NCI-H69 (cell line): ENCODE results near the gene ZFYVE27.

Experiments
- DNase-seq: peaks from one replicate; lab custom pipeline; 2025; lab: John Stamatoyannopoulos, UW

Gene ZFYVE27

DNA sequence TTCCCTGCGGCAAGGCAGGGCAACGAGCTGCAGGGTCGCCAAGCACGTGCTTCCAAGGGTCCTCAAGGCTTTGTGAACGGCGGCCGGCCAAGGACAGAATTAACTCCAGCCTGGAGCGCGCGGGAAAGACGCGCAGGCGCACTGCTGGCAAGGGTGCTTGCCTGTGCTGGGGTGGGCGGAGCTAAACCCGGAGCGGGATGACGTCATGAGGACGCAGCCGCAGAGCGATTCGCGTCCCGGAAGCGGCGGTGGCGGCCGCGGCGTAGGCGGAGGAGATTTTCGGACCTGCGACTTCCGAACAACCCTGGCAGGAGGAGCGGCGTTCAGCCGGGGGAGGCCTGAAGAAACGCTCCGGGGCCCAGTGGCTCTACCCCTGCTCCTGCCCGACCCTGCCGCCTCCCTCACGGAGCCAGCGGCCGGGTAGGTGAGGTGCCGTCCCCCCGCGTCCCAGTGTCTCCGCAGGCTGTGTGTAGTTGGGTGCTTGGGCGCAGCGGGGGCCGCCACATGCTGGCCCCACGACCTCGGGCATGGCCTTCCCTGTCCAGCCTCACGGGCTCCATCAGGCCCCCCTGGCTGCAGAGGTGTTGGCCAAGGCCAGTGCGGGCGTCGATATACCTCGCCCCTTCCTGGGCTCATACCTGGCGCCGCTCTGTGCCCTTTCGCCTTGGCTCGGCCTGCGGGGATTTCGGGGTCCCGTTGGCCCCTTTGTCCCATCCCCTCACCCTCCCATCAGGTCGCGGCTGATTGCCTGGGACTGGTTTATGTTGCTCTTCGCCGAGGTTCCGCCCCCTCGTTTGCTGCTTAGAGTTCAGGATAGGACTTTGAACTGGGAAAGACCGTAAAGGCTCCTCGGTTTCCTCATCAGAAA, at the start of gene ZFYVE27:
TSS of gene ZFYVE27 (plus strand) at position 227 of the 868 bp plus-strand sequence. CDS start 1,350 bp downstream, outside the sequence.
- peak; percentile 92 for DNase-seq

GRCh38 chr10:97687785-97688781, 48.8 kb upstream of the ZFYVE27 start:
- DNase-seq, result no peak

GRCh38 chr10:97689559-97690020, 47.3 kb upstream of the ZFYVE27 start:
- no peak for DNase-seq

DNA sequence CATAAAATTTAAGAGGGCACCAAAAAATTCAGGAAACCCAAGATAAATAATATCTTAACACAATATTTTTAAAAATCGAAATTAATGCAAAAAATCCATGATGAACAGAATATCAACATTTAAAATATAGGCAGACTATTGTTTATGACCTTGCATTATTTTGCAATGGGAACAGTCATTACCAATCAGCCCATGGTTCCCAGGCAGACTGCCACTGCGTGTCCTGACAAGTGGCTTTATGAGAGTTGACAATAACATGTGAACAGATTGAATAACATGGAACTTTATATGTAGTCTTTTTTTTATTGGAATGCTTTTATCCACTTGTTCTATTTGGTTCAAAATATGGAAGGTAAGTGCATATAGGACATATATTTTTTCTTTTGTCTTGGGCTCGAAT, 46.8 kb upstream of the ZFYVE27 start:
- no peak for DNase-seq

GRCh38 chr10:97698072-97698655, 38.8 kb upstream of the ZFYVE27 start:
- DNase-seq, result peak; percentile 83

GRCh38 chr10:97701438-97702069, 35.4 kb upstream of the ZFYVE27 start:
- DNase-seq, result peak; percentile 80

- no peak for DNase-seq
These were observed 33.4 kb upstream of the ZFYVE27 start for GRCh38 chr10:97703398-97704067.

- no peak for DNase-seq
These were observed 32.6 kb upstream of the ZFYVE27 start for GRCh38 chr10:97704341-97704740.

DNA sequence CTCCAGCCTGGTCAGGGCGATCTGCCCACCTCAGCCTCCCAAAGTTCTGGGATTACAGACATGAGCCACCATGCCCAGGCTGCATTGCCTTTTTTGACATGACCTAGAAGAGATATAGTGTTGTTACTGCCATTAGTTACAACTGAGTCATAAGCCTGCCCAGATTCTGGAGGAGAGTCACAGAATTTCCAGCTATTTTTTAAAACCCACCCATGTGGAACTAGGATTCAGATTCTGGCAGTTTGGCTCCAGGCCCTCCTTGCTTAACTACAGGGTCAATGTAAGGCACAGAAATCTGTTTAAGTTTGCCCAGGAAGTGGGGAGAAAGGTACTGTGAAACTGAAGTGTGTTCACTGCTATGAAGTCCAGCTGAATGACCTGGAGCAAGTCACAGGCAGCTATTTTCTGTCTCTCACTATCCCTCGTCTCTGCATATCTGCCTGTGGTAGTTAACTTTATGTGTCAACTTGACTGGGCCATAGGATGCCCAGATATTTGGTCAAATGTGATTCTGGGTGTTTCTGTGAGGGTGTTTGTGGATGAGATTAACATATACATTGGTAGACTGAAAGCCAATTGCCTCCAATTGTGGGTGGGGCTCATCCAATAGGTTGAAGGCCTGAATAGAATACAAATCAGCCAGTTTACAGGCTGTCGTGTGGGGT, 31.8 kb upstream of the ZFYVE27 start:
- no peak for DNase-seq

- no peak for DNase-seq
These were observed 29.6 kb upstream of the ZFYVE27 start for GRCh38 chr10:97707134-97707861.

GRCh38 chr10:97708167-97708566, 28.8 kb upstream of the ZFYVE27 start:
- DNase-seq, result no peak

- DNase-seq, result peak; percentile 54
These were observed 27.7 kb upstream of the ZFYVE27 start for GRCh38 chr10:97708976-97709946.

GRCh38 chr10:97711640-97712572, 25.0 kb upstream of the ZFYVE27 start:
- no peak for DNase-seq

- DNase-seq, result peak; percentile 80
These were observed 23.5 kb upstream of the ZFYVE27 start, which contains the start of gene MARVELD1 for GRCh38 chr10:97713339-97713825. Gene MARVELD1, plus strand, starts transcription at chr10:97713730. Its CDS starts 147 bp downstream, at chr10:97713877.

DNA sequence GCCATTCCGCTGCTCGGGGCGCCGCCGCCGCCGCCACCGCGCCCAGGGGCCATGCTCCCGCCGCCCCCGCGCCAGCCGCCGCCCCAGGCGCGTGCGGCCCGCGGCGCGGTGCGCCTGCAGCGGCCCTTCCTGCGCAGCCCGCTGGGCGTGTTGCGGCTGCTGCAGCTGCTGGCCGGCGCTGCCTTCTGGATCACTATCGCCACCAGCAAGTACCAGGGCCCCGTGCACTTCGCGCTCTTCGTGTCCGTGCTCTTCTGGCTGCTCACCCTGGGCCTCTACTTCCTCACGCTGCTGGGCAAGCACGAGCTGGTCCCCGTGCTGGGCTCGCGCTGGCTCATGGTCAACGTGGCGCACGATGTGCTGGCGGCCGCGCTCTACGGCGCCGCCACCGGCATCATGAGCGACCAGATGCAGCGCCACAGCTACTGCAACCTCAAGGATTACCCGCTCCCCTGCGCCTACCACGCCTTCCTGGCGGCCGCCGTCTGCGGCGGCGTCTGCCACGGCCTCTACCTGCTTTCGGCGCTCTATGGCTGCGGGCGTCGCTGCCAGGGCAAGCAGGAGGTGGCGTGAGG, 23.0 kb upstream of the ZFYVE27 start:
- peak; percentile 73 for DNase-seq

DNA sequence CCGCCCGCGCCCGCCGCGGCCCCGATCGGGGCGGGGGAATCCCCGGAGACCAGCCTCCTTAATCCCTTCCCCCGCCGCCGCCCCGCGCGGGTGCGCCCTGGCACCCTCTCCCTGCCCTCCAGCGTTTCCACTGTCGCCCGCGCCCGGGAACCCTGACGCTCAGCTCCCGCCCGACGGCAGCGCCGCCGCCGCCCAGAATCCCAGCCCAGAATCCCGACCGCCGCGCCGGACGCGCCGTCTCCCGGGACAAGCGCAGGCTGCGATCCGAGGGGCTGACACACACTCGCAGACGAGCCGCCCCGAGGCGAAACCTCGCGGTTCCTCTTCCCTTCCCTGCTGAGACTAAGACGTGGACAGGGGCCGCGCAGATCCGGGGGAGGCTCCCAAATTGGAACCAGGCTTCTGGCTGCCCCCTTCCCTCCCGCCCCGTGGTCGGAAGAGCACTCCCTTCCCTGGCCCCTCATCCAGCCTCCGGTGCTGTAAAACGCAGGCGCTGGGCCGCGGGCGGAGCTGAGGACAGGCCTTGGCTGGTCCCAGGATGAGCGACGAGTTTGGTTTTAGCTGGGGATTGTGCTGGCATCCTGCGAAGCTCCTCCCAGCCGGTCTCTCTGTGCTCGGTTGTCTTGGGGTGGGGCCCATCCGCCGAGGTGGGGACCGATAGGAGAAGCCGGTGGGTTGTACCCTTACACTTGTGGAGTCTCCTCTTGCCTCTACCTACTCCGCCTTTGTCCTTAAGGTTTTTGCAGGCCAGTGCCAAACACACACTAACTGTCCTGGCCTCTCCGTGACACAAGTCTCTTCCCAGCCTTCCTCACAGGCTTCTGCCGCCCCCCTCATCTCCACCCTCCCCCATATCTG, 22.3 kb upstream of the ZFYVE27 start:
- DNase-seq, result no peak
